Suppressor macrophage treated with lipopolysaccharide for 1 hour (primary cell): ENCODE results near the gene AGBL4.
"Not testable (repeated sequence)": the region's sequence is repeated elsewhere in the genome, so short reads cannot be mapped to it uniquely, and the experiment has no call there.

Experiments used
- DNase-seq, 3 donors: peaks; one replicate each; pipeline ENCODE4 v3.0.0-alpha.2; 2020 to 2022

Gene AGBL4

DNA sequence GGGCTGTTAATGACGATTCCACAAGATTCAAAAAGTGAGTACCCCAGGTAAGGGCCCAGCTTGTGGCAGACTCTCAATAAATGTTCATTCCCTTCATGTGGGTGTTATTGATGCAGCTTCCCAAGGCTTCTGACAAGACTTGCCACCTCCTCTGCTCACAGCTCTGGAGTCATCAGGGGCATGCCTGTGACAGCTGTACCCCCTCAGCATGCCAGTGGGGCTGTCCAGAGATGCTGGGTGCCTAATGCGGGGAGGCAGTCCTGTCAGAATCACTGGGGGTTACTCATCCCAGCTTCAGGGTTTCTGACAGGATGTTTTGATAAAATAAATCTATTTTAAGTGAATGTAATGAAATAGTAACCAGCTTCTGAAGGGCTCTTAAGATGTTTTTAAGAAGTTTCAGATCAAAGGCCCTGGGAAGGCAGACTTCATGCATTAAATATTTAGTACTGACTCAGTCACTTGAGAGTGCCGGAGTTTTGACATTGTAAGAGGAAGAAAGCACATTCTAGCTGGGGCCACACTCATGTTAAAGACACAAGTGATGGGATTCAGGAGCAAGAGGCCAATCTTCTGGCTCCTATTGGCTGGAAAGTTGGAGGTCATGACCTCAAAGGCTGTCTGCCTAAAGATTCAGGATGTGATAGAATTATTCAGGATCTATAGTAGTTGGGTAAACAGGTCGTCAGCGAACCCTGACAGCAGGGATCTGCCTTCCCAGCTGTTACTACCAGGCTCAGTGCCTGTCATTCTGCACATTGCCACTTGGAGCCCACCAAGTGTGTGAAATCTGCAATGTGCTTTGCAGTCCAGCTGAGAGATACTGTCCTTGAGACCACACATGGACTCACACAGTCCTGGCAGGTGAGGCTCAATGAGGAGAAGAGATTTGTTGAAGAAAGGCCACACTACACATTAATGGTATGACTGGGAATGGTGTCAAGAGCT is 1007.5 kb downstream of the AGBL4 start:
- no peak for DNase-seq

DNA sequence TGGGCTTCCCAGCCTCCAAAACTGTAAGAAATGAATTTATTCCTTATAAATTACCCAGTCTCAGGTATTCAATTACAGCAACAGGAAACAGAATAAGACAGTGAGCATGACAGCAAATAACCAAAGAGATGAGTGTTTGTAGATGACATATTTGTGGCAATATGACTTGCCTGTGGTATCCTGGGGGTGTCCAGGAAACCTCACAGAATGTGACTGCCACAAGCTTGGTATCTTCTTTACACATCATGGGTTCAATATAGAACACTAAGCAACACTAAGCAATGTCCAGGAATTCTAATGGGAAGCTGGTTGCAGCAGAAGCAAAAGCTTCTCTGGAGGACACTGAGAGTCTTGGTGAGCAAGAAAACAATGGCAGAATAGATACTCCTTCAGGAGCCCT is 1010.7 kb downstream of the AGBL4 start:
- no peak for DNase-seq

DNA sequence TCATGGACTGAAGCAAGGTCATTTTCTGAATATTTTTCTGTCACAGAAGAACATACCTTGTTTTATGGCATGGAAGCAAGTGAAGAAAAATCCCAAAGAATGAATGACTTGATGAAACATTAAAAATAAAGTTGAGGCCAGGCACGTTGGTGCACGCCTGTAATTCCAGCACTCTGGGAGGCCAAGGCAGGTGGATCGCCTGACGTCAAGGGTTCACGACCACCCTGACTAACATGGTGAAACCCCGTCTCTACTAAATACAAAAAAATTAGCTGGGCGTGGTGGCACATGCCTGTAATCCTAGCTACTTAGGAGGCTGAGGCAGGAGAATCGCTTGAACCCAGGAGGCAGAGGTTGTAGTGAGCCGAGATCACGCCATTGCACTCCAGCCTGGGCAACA is 1020.8 kb downstream of the AGBL4 start:
- not testable (repeated sequence) for DNase-seq

DNA sequence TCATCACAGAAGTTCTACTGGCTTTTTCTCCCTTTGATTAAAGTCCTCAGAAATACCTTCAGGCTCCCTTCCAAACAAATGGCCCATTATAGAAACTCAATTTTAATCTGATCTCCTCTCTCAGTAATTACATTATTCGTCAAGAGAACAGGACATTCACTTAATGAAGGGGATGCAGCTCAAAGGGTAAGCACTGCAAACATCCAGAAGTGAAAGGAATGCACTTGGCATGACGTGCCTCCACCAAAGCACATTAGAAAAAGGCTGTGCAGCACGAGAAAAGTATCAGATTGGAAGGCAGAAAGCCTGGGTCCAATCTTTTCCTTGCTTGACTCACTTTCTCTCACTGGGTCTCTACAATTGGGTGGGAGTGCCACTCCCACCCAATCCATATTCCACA is 1024.4 kb downstream of the AGBL4 start:
- no peak for DNase-seq

DNA sequence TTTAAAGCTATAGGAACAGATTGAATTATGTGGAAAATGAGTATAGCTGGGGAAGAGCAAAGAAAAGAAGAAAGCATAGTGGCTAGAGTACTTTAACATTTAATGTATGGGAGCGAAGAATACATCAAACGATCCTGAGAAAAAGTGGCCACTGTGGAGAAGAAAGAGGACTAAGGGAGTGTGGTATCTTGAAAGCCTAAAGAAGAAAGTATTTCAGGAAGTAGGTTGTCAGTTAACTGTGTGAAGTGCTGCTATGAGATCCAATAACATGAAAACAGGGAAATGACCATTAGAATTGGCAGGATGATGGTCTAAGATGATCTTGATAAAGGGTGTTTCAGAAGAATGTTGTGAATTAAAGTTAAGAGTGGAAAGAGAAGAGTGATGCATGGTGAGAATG is 1027.4 kb downstream of the AGBL4 start:
- no peak for DNase-seq

DNA sequence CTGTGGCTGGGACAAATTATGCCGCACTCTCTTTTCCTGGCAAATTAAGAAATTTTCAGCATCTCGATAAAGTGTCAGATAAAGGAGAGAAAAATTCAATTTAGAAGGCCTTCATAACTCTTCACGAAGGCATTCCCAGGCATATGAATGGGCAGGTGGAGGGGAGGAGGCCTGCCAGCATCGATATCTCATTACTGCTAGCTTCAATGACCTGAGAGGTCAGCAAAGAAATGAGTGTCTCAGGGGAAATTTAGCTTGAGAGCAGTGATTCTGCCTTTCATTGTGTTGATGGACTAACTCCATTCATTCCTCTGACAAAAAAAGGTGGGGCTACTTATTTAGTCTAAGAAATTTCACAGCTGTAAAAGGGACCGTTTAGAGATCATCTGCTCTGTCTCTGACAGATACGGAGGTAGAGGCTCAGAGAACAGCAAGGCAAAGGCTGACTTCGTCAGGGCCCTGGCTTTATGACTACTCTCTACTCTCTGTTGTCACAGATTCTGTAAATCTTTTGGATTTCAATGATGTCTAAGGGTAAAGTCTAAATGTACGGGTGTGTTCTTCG is 1035.0 kb downstream of the AGBL4 start:
- no peak for DNase-seq

DNA sequence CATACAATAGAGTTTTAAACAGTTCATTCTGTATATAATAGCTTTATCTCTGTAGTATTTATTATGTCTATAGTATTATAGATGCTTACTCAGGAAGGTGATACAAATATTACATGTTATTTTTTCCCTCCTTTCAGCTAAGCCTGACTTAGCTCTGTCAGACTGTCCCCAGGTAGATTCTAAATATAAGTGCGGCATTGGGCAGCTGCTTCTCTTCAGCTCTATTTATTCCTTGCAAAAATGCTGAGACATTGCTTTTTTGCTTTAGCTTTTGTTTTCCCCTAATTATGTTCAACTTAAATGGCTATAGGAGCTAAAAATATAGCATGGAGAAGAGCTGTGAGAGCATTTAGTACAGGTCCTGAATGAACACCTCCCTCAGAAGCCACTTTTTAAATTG is 1043.8 kb downstream of the AGBL4 start:
- DNase-seq = no peak

DNA sequence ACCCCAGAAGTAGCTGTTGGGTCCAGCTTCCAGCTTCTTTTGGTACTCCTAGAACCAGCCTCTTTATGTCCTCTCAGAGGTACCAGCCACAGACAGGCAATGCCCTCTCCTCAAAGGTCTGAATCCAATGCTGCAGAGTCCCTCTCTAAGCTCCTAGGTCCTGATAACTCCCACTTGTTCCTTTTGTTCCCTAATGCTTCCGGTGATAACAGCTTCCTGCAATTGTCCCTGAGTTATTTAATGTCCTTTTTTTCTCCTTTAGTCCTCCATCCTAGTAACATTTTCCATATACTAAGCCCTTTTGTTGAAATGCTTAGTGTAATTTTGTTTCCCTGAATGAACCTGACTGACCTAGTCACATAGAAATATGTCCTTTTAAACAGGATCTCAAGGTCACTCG is 1045.3 kb downstream of the AGBL4 start:
- no peak for DNase-seq

DNA sequence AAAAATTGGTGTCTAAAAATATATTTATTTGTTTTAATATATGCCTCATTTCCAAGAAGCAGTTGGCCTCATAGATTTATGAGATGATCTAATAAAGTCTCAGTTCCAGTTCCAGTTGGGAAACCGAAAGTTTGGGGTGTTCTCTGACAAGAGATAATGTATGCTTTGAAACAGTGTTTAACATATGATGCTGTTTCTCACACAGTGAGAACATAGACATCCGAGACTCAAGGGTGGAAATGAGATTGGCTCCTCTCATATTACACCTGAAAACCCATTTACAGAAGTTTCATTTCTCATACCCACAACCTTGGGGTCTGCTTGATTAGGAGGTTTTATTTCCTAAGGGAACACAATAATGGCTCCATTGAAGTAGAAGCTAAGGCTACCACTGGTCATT is 1046.5 kb downstream of the AGBL4 start:
- no peak for DNase-seq

DNA sequence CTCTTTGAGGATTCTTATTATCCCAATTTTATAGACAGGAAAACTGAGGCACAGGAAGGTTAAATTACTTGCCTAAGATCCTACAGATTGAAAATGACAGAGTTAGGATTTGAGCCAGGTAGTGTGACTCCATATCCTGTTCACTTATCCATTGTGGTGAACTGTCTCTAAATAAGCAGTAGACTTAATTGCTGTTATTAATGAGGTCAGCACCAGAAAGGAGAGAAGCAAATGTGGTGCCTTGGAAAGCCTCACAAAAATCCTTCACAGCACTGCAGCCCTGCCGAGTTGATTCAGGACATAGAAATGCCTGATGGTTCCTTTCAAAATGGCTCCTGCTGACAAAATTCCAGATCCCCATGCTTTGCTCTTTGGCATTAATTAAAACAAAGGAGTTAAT is 1053.8 kb downstream of the AGBL4 start:
- DNase-seq = no peak

DNA sequence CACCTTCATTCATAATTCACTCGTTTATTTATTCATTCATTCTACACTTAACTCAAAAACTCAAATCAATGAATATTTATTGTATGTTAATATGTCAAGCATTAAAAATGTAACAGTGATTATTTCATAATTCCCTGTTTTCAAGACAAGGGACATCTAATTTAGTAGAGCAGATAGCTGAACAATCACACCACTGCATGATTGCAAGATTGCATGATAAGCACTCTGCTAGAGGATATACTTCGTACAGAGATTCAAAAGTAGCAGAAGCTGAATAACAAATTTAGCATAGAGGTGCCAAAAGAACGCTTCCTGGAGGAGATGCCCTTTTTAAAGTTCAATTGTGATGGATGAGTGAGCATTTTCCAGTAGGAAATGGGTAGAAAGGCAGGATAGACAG is 1056.4 kb downstream of the AGBL4 start:
- no peak for DNase-seq

DNA sequence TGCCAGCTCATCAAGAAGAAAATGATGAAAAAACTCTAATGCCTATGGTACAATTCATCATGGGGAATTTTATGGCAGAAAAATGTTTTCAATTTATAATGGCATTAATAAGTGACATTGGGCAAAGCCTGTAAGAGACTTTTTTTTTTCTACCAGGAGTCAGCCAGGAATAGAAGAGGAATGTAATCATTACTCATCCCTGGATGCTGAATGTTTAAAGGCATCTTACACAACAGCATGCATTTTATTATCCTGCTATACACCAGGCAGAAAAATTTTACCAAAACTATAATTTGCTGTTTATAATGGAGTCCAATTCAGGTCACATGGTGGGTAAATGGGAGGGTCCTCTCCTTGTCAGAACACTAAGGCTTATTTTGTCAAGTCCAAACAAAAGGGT is 1057.2 kb downstream of the AGBL4 start:
- DNase-seq = no peak

DNA sequence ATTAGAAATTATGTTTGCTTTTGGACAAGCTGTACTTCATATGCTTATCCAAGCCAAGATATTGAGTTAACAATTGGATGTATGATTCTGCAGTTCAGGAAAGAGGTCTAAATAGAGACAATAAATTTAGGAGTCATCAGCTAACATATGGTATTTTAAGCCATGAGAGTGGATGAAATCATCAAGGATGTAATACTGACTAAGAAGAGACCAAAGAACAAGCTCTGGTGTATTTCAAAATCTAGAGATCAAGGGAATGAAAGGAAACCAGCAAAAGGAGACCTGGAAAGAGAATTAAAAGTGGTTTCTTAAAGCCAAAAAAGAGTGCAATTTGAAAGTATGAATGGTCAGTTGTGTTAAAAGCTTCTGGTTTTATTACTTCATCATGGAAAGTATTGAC is 1063.4 kb downstream of the AGBL4 start:
- no peak for DNase-seq

DNA sequence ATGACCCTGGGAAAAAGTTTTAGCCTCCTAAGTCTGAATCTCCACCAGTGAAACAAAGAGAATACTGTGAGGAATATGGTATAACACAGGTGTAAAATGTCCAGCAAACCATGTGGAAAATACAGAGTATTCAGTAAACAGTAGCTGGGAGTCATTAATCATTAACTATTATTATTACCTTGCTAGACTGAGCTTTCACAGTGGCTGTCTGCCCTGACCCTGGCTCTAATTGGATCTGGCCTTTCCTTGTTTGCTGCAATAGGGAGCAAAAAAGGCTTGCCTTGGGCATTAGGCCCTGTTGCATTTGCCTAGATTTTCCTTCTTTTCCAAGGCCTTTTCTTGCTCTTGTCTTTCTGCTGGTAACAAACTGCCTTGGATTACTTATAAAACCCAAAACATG is 1068.0 kb downstream of the AGBL4 start:
- no peak for DNase-seq

DNA sequence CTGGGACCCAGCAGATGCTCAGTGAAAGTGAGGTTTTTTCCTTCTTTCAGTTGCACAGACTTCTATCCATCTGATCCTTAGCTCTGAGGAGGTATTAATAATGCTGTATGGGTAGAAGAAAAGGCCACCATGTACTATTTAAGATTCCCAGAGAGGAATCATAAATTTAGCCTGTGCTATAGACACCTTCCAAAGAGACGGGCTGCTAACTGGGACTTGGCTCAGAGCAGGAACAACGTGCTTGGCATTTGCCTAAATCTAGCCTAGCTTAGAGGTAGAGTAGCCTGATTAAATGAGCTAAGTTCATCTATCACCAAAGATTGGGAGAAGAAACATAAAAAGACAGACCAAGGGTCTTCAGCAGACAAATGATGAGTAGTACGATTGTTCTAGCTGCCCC is 1070.1 kb downstream of the AGBL4 start:
- no peak for DNase-seq

DNA sequence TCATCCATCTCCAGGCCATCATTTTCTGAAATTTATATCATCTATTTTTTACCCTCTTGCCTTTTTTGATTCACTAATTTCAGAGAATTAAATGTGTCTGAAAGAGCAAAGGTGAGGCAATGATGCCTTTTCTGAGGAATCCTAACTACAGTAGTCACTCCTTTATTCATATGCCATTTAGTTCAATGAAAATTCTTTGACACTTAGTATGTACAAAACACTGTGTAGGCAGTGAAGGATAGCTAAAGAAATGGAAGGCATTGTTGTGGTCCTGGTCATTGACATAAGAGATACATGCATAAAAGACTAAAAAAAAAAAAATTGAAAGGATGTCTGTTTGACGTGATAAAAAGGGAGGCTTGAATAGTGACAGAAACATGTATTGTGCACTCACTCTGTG is 1075.2 kb downstream of the AGBL4 start:
- no peak for DNase-seq

DNA sequence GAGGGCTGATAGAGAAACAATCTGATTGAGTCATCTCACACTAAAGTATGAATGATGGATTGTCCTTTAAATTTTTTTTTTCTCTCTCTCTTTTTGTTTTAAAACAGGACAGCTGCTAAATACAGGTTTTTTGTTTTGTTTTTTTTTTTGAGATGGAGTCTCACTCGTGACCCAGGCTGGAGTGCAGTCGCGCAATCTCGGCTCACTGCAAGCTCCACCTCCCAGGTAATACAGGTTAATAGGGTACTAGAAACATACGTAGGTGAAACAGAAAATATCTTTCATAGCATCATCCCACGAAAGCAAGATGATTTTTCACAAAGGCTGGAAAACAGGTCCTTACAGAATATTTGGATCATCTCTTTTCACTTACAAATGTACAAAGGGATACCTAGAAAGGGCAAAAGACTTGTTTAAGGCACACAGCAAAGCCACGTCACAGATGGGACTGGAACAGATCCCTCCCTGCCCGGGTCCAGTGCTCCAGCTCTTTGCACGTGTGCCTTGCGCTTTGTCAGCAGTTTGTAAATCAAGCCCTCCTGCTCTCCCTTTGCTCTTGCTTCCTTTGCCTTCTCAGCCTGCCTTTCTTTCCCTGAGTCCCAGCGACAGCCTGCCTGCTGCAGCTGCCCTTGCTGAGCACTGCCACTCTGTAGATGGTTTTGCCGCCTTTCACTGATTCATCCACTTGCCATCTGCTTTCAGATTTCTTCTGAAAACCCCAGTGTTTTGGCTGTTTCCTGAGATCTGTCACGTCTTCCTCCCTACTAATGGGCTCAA is 1075.8 kb downstream of the AGBL4 start:
- no peak for DNase-seq

DNA sequence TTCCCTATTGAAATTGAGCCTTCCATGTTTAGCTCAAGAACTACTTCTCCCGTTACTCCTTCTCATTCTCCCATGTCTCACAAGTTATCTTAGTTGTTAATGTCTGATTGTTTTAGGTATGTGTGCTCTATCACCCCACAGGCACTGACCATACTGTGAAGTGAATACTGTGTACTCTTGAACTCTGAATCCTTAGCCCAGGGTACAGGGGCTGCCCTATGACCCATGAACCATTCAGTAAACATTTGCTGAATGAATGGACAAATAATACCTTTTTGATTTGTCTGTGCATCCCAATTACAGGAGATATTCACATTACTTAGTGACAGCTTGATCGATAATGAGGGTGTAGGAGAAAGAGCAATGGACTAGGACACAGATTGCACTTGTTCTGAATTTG is 1077.7 kb downstream of the AGBL4 start:
- no peak for DNase-seq

DNA sequence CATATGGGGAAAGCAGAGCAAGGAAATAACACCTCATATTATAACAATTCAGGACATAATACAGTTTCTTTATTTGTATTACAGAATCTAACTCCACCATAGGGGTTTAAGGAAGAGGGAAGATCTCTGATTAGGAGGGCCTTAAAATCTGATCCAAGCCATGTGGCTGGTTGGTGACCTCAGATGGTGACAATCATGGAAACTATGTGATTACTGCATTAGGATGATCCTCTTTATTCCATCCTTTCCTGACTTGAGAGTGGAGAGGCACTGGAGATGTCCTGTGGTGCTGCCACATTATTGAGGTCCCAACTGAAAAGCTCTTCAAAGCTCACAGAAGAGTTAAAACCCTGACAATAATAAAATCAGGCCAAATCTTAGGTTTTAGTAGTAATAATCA is 1078.9 kb downstream of the AGBL4 start:
- DNase-seq = no peak

DNA sequence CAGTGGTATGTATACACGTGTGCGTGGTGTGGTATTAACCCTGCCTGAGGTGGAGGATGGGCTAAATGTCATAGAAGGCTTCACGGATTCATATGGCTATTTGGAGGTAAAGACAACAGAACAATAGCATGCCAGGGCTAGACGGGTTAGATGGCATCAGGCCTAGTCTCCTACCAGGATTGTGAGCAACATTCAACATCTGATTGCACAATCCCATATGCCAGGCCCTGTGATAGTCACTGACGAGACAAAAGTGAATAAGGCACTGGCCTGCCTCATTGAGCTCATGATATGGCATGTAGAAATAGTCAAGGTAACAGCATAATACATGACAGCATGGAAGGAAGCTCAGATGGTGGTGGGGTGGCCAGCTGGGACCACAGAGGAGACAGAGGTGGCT is 1079.9 kb downstream of the AGBL4 start:
- no peak for DNase-seq

DNA sequence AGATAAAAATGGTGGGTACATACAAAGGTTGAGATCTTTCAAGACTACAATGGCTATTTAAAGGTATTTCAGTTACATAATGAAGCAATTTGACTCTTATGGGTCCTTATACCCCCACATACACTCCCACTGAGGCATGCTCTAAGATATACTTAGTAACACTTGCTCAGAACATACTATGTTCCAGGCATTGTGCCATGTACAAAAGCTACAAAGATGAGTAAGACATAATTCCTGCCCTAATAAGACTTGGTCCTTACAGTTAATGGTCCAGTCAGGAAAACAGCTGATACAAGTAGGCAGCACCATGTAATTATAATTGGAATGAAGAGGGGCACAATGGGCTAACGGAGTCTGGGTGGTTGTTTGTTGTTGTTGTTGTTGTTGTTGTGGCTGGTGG is 1080.4 kb downstream of the AGBL4 start:
- DNase-seq = no peak

DNA sequence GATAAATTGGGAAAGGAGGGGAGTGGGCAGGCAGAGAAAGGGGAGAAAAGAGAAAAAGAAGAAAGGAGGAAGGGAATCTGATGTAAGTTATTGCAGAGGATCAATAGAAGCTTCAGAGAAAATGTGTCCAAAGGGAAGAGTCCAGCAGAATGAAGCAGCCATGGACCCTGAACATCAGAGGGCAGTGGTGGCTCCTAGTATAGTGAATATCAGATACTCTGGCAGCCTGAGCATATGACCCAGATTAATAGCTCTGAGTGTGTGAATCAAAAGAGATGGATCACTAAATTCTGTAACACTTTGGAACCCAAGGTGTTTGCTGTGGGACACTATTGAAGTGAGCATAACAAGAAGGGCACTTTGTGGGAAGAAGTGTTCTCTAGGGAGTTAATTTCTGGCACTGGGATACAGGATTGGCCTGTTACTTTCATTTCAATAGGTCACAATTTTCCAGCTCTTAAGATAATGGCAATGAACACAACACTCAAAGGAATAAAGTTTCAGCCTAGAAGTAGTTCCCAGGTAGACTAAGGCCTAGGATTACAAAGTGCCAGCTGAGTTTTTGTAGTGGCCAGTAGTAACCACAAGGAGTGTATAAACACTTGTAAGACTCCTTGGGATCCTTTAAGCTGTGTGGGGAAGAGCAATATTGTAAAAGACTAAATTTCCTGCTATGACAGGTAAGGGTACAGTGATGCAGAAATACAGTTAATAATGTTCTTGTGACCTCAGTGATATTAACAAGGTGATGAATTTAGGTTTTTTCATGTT is 1082.6 kb downstream of the AGBL4 start:
- no peak for DNase-seq

DNA sequence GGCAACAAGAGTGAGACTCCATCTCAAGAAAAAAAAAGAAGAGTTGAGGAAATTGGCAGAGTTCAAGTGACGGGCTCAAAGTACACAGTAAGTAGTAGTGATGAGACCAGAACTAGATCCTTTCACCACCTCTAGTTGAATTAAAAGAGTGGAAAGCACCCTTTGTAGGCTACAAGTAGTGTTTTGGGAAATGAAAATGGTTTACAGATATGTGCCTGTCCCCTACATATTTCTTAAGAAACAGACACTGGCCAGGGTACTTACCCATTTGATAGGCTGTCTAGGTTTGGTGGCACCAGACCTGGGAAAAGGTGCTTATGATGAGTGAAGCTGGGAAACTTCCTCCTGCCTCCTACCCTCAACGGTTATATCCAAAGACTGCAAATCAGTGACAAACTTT is 1083.4 kb downstream of the AGBL4 start:
- DNase-seq = no peak
